ENCODE results near the gene KRT76.

Gene KRT76

DNA sequence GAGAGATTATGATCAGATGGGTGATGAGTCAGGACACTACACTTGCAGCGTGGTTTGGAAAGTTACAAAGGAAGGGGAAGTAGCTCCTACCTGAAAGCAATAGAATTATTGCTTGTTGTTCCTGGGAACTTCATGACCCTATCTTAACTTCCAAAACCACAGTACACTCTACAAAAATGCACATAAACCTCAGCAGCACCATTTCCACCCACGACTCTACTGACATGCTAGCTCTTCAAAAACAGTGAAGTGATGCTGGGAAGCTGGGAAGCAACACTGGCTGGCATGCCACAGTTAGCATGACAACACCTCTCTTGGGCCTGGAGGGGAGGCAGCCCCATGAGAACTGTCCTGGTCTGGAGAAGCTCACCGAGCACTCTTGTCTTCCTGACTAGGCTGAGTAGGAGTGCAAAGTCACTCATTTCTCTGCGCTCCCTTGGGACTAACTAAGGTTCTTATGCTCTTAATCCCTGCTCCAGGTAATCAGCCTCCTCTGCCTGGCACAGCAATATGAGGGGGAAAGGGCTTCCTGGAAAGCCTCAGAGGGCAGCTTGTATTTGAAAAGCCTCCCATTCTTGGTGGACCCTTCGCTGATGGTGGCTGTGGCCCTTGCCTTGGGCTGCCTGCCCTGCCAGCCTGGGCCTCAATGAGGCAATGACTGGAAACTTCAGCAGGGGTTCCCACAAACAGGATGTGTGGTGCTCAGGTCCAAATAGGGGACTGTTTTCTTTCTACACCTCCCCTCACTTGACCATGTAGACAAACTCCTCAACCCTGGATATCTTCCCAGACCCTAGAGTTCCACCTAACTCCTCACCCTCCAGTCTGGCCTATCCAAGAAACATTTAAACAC lies 17.6 kb upstream of the KRT76 start:
- Histone ChIP-seq H3K4me2 (ENCODE audit: low read length) (no peak overlapping the region), H3K4me1 (ENCODE audit: low read length) (no peaks in the 10 kb centered on the region), H3K4me3 (ENCODE audit: low read length) (no peak overlapping the region), H4K20me1 (ENCODE audit: insufficient read depth, low read length) (no peaks in the 10 kb centered on the region), H3K79me2 (ENCODE audit: low read length) (no peaks in the 10 kb centered on the region), H3K9me3 (ENCODE audit: insufficient read depth, low read length) (no peaks in the 10 kb centered on the region), H3K36me3 (replicated peaks; ENCODE audit: low read depth, low read length) (no peaks in the 10 kb centered on the region), H3K9ac (ENCODE audit: low read length) (no peak overlapping the region), H3K27ac (ENCODE audit: low read length) (no peak overlapping the region), H2AFZ (ENCODE audit: low read depth, low read length) (no peak overlapping the region), H3K27me3 (ENCODE audit: low read depth, low read length) (0 out of 2 replicates have a peak, but pooled peaks cover 3% of the 10 kb centered on the region)
- no peak for TF ChIP-seq EZH2phosphoT487 (IDR thresholded peaks at IDR 0.05; ENCODE audit: low read depth)
- TF ChIP-seq, protein P1, sequence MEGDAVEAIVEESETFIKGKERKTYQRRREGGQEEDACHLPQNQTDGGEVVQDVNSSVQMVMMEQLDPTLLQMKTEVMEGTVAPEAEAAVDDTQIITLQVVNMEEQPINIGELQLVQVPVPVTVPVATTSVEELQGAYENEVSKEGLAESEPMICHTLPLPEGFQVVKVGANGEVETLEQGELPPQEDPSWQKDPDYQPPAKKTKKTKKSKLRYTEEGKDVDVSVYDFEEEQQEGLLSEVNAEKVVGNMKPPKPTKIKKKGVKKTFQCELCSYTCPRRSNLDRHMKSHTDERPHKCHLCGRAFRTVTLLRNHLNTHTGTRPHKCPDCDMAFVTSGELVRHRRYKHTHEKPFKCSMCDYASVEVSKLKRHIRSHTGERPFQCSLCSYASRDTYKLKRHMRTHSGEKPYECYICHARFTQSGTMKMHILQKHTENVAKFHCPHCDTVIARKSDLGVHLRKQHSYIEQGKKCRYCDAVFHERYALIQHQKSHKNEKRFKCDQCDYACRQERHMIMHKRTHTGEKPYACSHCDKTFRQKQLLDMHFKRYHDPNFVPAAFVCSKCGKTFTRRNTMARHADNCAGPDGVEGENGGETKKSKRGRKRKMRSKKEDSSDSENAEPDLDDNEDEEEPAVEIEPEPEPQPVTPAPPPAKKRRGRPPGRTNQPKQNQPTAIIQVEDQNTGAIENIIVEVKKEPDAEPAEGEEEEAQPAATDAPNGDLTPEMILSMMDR (IDR thresholded peaks at IDR 0.05; ENCODE audit: low read depth, low read length) = no peak

DNA sequence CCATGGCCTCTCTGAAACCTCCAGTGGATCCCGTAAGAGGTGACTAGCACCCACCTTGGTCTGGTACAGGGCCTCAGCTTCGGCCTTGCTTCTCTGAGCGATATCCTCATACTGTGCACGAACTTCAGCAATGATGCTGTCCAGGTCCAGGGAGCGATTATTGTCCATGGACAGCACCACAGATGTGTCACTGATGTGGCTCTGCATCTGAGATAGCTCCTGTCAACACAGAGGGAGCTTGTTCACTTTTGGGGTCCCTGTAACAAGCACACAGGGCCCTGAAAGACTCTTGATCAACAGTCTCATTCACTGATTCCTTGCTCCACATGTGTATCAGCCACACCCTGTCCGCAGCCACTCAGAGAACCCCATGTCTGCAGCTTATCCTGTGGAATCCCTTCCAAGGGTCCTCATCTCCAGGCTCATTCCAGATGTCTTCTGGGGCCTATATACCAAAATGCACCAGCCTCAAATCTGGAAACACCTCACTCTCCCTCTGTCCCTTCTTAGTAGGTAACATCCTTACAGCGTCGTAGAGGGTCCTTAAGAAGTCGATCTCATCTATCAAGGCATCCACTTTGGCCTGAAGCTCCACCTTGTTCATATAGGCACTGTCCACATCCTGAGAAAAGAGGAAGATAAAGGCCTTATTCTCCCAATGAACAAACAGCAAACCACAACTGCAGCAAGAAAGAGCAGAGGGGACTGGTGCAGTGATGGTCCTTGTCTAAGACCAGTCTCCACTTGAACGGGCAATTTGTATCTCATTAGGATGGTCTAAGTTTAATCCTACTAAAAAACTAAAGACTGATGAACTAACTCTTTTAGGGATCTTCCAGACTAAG lies 15.3 kb upstream of the KRT76 start:
- TF ChIP-seq EZH2phosphoT487 (IDR thresholded peaks at IDR 0.05; ENCODE audit: low read depth) = no peak
- TF ChIP-seq, protein P1 (IDR thresholded peaks at IDR 0.05; ENCODE audit: low read depth, low read length) = no peak
- Histone ChIP-seq H3K9ac (ENCODE audit: low read length) (no peak overlapping the region), H3K4me1 (ENCODE audit: low read length) (no peaks in the 10 kb centered on the region), H3K79me2 (ENCODE audit: low read length) (no peaks in the 10 kb centered on the region), H3K36me3 (replicated peaks; ENCODE audit: low read depth, low read length) (no peaks in the 10 kb centered on the region), H2AFZ (ENCODE audit: low read depth, low read length) (no peak overlapping the region), H3K27ac (ENCODE audit: low read length) (no peak overlapping the region), H4K20me1 (ENCODE audit: insufficient read depth, low read length) (no peaks in the 10 kb centered on the region), H3K4me3 (ENCODE audit: low read length) (no peak overlapping the region), H3K27me3 (ENCODE audit: low read depth, low read length) (0 out of 2 replicates have a peak, but pooled peaks cover 3% of the 10 kb centered on the region), H3K9me3 (ENCODE audit: insufficient read depth, low read length) (no peaks in the 10 kb centered on the region), H3K4me2 (ENCODE audit: low read length) (no peak overlapping the region)

DNA sequence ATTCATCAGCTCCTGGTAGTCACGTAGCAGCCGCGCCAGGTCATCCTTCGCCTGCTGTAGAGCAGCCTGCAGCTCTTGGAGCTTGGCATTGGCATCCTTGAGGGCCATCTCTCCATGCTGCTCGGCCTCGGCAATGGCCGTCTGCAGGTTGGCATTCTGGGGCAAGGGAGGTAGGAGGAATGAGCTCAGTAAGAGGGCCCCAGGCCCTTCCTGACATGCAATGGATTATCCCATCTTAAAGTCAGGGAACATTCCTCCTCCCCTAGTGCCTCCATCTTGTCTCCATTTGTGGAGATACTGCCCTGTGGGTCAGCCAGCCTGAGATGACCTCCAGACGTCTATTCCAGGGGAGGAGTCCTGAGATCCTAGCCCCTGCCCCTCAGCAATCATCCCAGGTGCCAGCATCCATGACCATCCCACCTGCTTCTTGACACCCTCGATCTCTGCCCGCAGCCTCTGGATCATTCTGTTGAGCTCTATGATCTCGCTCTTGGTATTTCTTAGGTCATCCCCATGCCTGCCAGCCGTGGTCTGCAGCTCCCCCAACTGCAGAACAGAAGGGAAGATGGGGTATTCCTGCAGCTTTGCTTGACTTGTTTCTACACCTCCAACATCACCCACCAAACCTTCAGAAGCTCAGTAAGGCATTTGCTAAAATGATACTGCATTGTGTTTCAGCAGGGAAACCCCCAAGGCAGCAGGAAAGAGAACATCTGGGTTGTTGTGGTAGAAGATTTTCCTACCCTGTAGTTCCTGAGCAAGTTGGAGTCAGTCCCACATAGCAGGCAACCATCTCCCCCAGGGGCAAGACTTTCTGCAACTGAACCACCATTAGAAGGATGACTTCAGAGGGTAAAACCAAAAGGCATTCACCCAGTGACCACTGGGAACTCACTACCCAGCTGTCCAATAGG lies 14.4 kb upstream of the KRT76 start:
- Histone ChIP-seq H3K36me3 (replicated peaks; ENCODE audit: low read depth, low read length) (no peaks in the 10 kb centered on the region), H3K27ac (ENCODE audit: low read length) (no peak overlapping the region), H3K4me1 (ENCODE audit: low read length) (no peaks in the 10 kb centered on the region), H4K20me1 (ENCODE audit: insufficient read depth, low read length) (no peaks in the 10 kb centered on the region), H3K4me3 (ENCODE audit: low read length) (no peak overlapping the region), H3K79me2 (ENCODE audit: low read length) (no peaks in the 10 kb centered on the region), H3K27me3 (ENCODE audit: low read depth, low read length) (0 out of 2 replicates have a peak, but pooled peaks cover 3% of the 10 kb centered on the region), H3K9ac (ENCODE audit: low read length) (no peak overlapping the region), H3K4me2 (ENCODE audit: low read length) (no peak overlapping the region), H3K9me3 (ENCODE audit: insufficient read depth, low read length) (no peaks in the 10 kb centered on the region), H2AFZ (ENCODE audit: low read depth, low read length) (no peak overlapping the region)
- no peak for TF ChIP-seq EZH2phosphoT487 (IDR thresholded peaks at IDR 0.05; ENCODE audit: low read depth)
- TF ChIP-seq, protein P1 (IDR thresholded peaks at IDR 0.05; ENCODE audit: low read depth, low read length) = no peak
